ENCODE measurements around the gene VAMP5. TPM values are rescaled to one million over a fixed set of nuclear protein-coding genes. Genes with fewer than 3 reads are reported as not detected.

VAMP5 gene
- total and polyA plus RNA-seq, 4 donors: 9.7 to 74.6 (median 40.2) TPM

GRCh38 chr2:85549095-85549494, 35.1 kb upstream of the VAMP5 start:
- no peak for DNase-seq (ENCODE audit: low spot score)
- TF ChIP-seq RXRA (IDR thresholded peaks at IDR 0.05) (no peak), JUND (IDR thresholded peaks at IDR 0.05) (no peak), MAX (IDR thresholded peaks at IDR 0.05) (no peak), RAD21 (IDR thresholded peaks at IDR 0.05) (no peak), HNF4G (IDR thresholded peaks at IDR 0.05) (no peak), FOXA2 (IDR thresholded peaks at IDR 0.05) (no peak), SP1 (IDR thresholded peaks at IDR 0.05) (no peak), EGR1 (IDR thresholded peaks at IDR 0.05; ENCODE audit: low read depth in 2 of 2) (no peak), NR2F2 (IDR thresholded peaks at IDR 0.05) (no peak), ATF3 (IDR thresholded peaks at IDR 0.05) (no peak), HNF4A (conservative IDR thresholded peaks at IDR 0.05) (no peak), GABPA (IDR thresholded peaks at IDR 0.05 in 1 of 2, conservative IDR thresholded peaks at IDR 0.05 in 1 of 2) (no peak), TAF1 (conservative IDR thresholded peaks at IDR 0.05) (no peak), FOXA1 (IDR thresholded peaks at IDR 0.05) (no peak), YY1 (IDR thresholded peaks at IDR 0.05) (no peak), REST (IDR thresholded peaks at IDR 0.05) (no peak), CTCF (IDR thresholded peaks at IDR 0.05; ENCODE audit: low read depth, low read length, missing input control) (no peak)
- TF ChIP-seq, protein P1, sequence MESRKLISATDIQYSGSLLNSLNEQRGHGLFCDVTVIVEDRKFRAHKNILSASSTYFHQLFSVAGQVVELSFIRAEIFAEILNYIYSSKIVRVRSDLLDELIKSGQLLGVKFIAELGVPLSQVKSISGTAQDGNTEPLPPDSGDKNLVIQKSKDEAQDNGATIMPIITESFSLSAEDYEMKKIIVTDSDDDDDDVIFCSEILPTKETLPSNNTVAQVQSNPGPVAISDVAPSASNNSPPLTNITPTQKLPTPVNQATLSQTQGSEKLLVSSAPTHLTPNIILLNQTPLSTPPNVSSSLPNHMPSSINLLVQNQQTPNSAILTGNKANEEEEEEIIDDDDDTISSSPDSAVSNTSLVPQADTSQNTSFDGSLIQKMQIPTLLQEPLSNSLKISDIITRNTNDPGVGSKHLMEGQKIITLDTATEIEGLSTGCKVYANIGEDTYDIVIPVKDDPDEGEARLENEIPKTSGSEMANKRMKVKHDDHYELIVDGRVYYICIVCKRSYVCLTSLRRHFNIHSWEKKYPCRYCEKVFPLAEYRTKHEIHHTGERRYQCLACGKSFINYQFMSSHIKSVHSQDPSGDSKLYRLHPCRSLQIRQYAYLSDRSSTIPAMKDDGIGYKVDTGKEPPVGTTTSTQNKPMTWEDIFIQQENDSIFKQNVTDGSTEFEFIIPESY (IDR thresholded peaks at IDR 0.05): no peak
- 84% methylated on average over 10 of the region's 10 CpGs for WGBS
- Histone ChIP-seq H3K27ac (ENCODE audit: low read depth in 1 of 2, low read length in 2 of 2) (no peak overlapping the region), H3K27me3 (ENCODE audit: control insufficient read depth in 4 of 4, insufficient read depth in 4 of 4, low read length in 3 of 4) (no peaks in the 10 kb centered on the region), H3K9me3 (ENCODE audit: control insufficient read depth in 4 of 4, low read length in 3 of 4) (no peaks in the 10 kb centered on the region), H3K4me3 (ENCODE audit: low read depth in 1 of 3, low read length in 3 of 3) (no peak overlapping the region), H3K9ac (ENCODE audit: low read depth in 1 of 2, low read length in 2 of 2) (no peak overlapping the region), H3K4me1 (ENCODE audit: control insufficient read depth in 4 of 4, insufficient read depth in 4 of 4, low read length in 3 of 4) (peaks cover 0 to 9% (median 1%) of the 10 kb centered on the region in 4 donors), H3K36me3 (ENCODE audit: control insufficient read depth in 4 of 4, insufficient read depth in 3 of 4, low read depth in 1 of 4, low read length in 3 of 4) (peaks cover 12 to 67% (median 52%) of the 10 kb centered on the region in 4 donors)
